IPS DF 6.9 (cell line): Measurements from ENCODE around the gene SFXN4.
"Not testable (repeated sequence)": the region's sequence is repeated elsewhere in the genome, so short reads cannot be mapped to it uniquely, and the experiment has no call there.

Experiments
- DNase-seq: peaks from one replicate; pipeline ENCODE4 v3.0.0-alpha.2; 2013; ENCODE audit warnings: low read depth, low spot score
- H3K27ac ChIP-seq: one replicate; pipeline ENCODE4 v1.5.1; 2013; ENCODE audit warnings: low read length, control low read depth
- H3K27me3 ChIP-seq: 2 replicates; pipeline ENCODE4 v1.6.1; 2013; ENCODE audit warnings: mild to moderate bottlenecking, low read length; ENCODE audit not compliant: control insufficient read depth, insufficient read depth
- H3K36me3 ChIP-seq: 2 replicates; pipeline ENCODE4 v1.6.1; 2013; ENCODE audit warnings: low read length; ENCODE audit not compliant: control insufficient read depth, insufficient read depth
- H3K4me1 ChIP-seq: 2 replicates; pipeline ENCODE4 v1.6.1; 2013; ENCODE audit warnings: low read length; ENCODE audit not compliant: control insufficient read depth, insufficient read depth
- H3K4me3 ChIP-seq: 2 replicates; pipeline ENCODE4 v1.5.1; 2013; ENCODE audit warnings: mild to moderate bottlenecking, low read length
- H3K9me3 ChIP-seq: 2 replicates; pipeline ENCODE4 v1.6.1; 2013; ENCODE audit warnings: low read length, inconsistent platforms; ENCODE audit not compliant: control insufficient read depth, insufficient read depth
- WGBS: extraction: QIAGEN DNeasy Blood & Tissue Kit; methylation state at CpG from one replicate; pipeline ENCODE4 v1.1.7; 2013; ENCODE audit warnings: mixed read lengths, missing lambda C conversion rate; ENCODE audit not compliant: insufficient read length, insufficient coverage; 5-methylcytosine and 5-hydroxymethylcytosine counted together

The SFXN4 gene

GRCh38 chr10:119112056-119112455 lies 53.5 kb downstream of the SFXN4 start:
- Histone ChIP-seq H3K27ac (no peak overlapping the region), H3K36me3 (peaks cover 10% of the 10 kb centered on the region; the same call in 1 of the 2 replicates), H3K9me3 (no peaks in the 10 kb centered on the region), H3K4me3 (no peak overlapping the region), H3K27me3 (no peaks in the 10 kb centered on the region), H3K4me1 (no peaks in the 10 kb centered on the region)
- WGBS, result no CpG with 5 or more reads among the region's 4 CpGs
- DNase-seq, result no peak

- not testable (repeated sequence) for H3K4me3 ChIP-seq, H3K36me3 ChIP-seq
Observed at GRCh38 chr10:119107771-119108170, 57.7 kb downstream of the SFXN4 start.

GRCh38 chr10:119107106-119107505 lies 58.4 kb downstream of the SFXN4 start:
- not testable (repeated sequence) for H3K9me3 ChIP-seq, H3K27ac ChIP-seq, DNase-seq, H3K27me3 ChIP-seq, H3K4me3 ChIP-seq, H3K4me1 ChIP-seq, H3K36me3 ChIP-seq
- WGBS, result no CpG with 5 or more reads among the region's 6 CpGs

More at GRCh38 chr10:119107771-119108170, 57.7 kb downstream of the SFXN4 start:
- H3K4me1 ChIP-seq, DNase-seq, H3K27me3 ChIP-seq, H3K9me3 ChIP-seq, H3K27ac ChIP-seq: not testable (repeated sequence)
- WGBS, result no CpG with 5 or more reads among the region's 2 CpGs

GRCh38 chr10:119105899-119106298 lies 59.6 kb downstream of the SFXN4 start:
- DNase-seq, H3K27ac ChIP-seq, H3K9me3 ChIP-seq, H3K4me3 ChIP-seq, H3K4me1 ChIP-seq, H3K36me3 ChIP-seq, H3K27me3 ChIP-seq: not testable (repeated sequence)
- WGBS, result no CpG with 5 or more reads among the region's 7 CpGs

GRCh38 chr10:119105155-119105554 lies 60.4 kb downstream of the SFXN4 start:
- H3K36me3 ChIP-seq, result no peaks in the 10 kb centered on the region; the same call in 1 of the 2 replicates
- no CpG with 5 or more reads among the region's 12 CpGs for WGBS
- DNase-seq, result no peak
- H3K4me1 ChIP-seq, result no peaks in the 10 kb centered on the region
- no peaks in the 10 kb centered on the region for H3K9me3 ChIP-seq
- H3K27ac ChIP-seq, result no peak overlapping the region
- peak overlapping the region; percentile 99; the same call in 1 of the 2 replicates for H3K4me3 ChIP-seq
- H3K27me3 ChIP-seq, result no peaks in the 10 kb centered on the region

- no peak for DNase-seq
- Histone ChIP-seq H3K4me1 (no peaks in the 10 kb centered on the region), H3K27me3 (no peaks in the 10 kb centered on the region), H3K4me3 (peak overlapping the region; percentile 99), H3K9me3 (no peaks in the 10 kb centered on the region), H3K36me3 (no peaks in the 10 kb centered on the region; the same call in 1 of the 2 replicates), H3K27ac (no peak overlapping the region)
- no CpG with 5 or more reads among the region's 22 CpGs for WGBS
Observed at GRCh38 chr10:119104654-119105015, 60.9 kb downstream of the SFXN4 start.

- Histone ChIP-seq H3K27ac (no peak within 1 kb of the TSS), H3K27me3 (no peaks in the 10 kb centered on the region), H3K4me3 (peak within 1 kb of the TSS; percentile 99), H3K36me3 (no peaks in the 10 kb centered on the region; the same call in 1 of the 2 replicates), H3K9me3 (no peaks in the 10 kb centered on the region), H3K4me1 (no peaks in the 10 kb centered on the region)
- DNase-seq, result no peak
- no CpG with 5 or more reads among the region's 91 CpGs for WGBS
Observed at GRCh38 chr10:119103903-119104653, 61.4 kb downstream of the SFXN4 start, which contains the start of gene DENND10. Gene DENND10 (plus strand): TSS chr10:119104113. CDS start chr10:119104143, 30 bp downstream.

GRCh38 chr10:119103241-119103902 lies 62.1 kb downstream of the SFXN4 start:
- no peaks in the 10 kb centered on the region for H3K9me3 ChIP-seq
- no peaks in the 10 kb centered on the region; the same call in 1 of the 2 replicates for H3K36me3 ChIP-seq
- no peaks in the 10 kb centered on the region for H3K27me3 ChIP-seq
- WGBS, result no CpG with 5 or more reads among the region's 12 CpGs
- no peaks in the 10 kb centered on the region for H3K4me1 ChIP-seq
- no peak for DNase-seq
- H3K4me3 ChIP-seq, result no peak overlapping the region
- H3K27ac ChIP-seq, result no peak overlapping the region

GRCh38 chr10:119101366-119102098 lies 64.0 kb downstream of the SFXN4 start:
- Histone ChIP-seq H3K36me3 (no peaks in the 10 kb centered on the region; the same call in 1 of the 2 replicates), H3K4me3 (no peak overlapping the region), H3K4me1 (no peaks in the 10 kb centered on the region), H3K9me3 (no peaks in the 10 kb centered on the region), H3K27me3 (no peaks in the 10 kb centered on the region), H3K27ac (no peak overlapping the region)
- WGBS, result no CpG with 5 or more reads among the region's 10 CpGs
- no peak for DNase-seq

- H3K9me3 ChIP-seq, result no peaks in the 10 kb centered on the region
- no peak overlapping the region for H3K27ac ChIP-seq
- no peaks in the 10 kb centered on the region for H3K27me3 ChIP-seq
- WGBS, result no CpG with 5 or more reads among the region's 3 CpGs
- H3K4me1 ChIP-seq, result no peaks in the 10 kb centered on the region
- H3K36me3 ChIP-seq, result no peaks in the 10 kb centered on the region; the same call in 1 of the 2 replicates
- no peak for DNase-seq
- no peak overlapping the region for H3K4me3 ChIP-seq
Observed at GRCh38 chr10:119100434-119101238, 64.9 kb downstream of the SFXN4 start.
